Activated CD4-positive, alpha-beta T cell treated with anti-CD3 and anti-CD28 coated beads for 36 hours (primary cell): ENCODE data around the gene RPRD2. TPM values are rescaled to one million over a fixed set of nuclear protein-coding genes. Genes with fewer than 3 reads are reported as not detected.

Experiments used
- microRNA-seq: library from miRNA; unstranded; fragments of <30 nt; microRNA quantifications from one replicate; pipeline ENCODE4 v1.2.0, GENCODE V29; 2021; ENCODE audit warnings: borderline replicate concordance
- total RNA-seq, 2 experiments: library from RNA; stranded (reverse); gene quantifications; one replicate each; pipeline ENCODE4 v1.2.3, GENCODE V29; 2021

The RPRD2 gene
- total RNA-seq, 2 experiments from 2014 or later: 24.4 to 32.2 TPM

Small RNA genes within 50 kb of the gene (microRNA-seq; reads per million reads assigned to microRNA genes)
- gene MIR6878: 1.1 reads per million

Other genes with a start within 250 kb of the RPRD2 start
- gene PLEKHO1, start 214.2 kb upstream of the RPRD2 start, total RNA-seq: 10 to 100 TPM; 13.2 TPM
- 100 to 1,000 TPM; 176 to 212 TPM for gene ANP32E, start 128.0 kb upstream of the RPRD2 start, total RNA-seq
- not detected for gene CA14, start 106.4 kb upstream of the RPRD2 start, total RNA-seq
- gene APH1A, start 95.1 kb upstream of the RPRD2 start, total RNA-seq: 10 to 100 TPM; 62.4 to 89.3 TPM
- 1 to 10 TPM in 1 of 2 experiments, under 1 TPM in 1; 0.50 to 1.2 TPM for gene C1orf54, start 91.4 kb upstream of the RPRD2 start, total RNA-seq
- 1 to 10 TPM; 5.9 to 6.0 TPM for gene CIART, start 81.6 kb upstream of the RPRD2 start, total RNA-seq
- 100 to 1,000 TPM in 1 of 2 experiments, 10 to 100 TPM in 1; 86.4 to 111 TPM for gene MRPS21, start 70.3 kb upstream of the RPRD2 start, total RNA-seq
- gene PRPF3, start 42.6 kb upstream of the RPRD2 start, total RNA-seq: 10 to 100 TPM; 71.4 to 84.4 TPM
- gene TARS2, start 123.3 kb downstream of the RPRD2 start, total RNA-seq: 10 to 100 TPM; 43.8 to 58.6 TPM
- 1 to 10 TPM in 1 of 2 experiments, under 1 TPM in 1; 0.96 to 1.2 TPM for gene ECM1, start 144.0 kb downstream of the RPRD2 start, total RNA-seq
- gene FALEC, start 151.6 kb downstream of the RPRD2 start, total RNA-seq: under 1 TPM in 1 of 2 experiments, not detected in 1; 0.34 TPM
- gene ADAMTSL4, start 185.3 kb downstream of the RPRD2 start, total RNA-seq: under 1 TPM; 0.28 to 0.59 TPM
- 100 to 1,000 TPM; 185 to 265 TPM for gene MCL1, start 215.5 kb downstream of the RPRD2 start, total RNA-seq